Thoracic aorta (tissue), 2 donors: ENCODE results near the gene MEI1. TPM values are rescaled to one million over a fixed set of nuclear protein-coding genes. Genes with fewer than 3 reads are reported as not detected.
"Not testable (repeated sequence)": the region's sequence is repeated elsewhere in the genome, so short reads cannot be mapped to it uniquely, and the experiment has no call there.

Experiments
- ATAC-seq: fragments of 150-250 bp; one replicate; pipeline ENCODE4 v1.8.0; 2017; ENCODE audit warnings: low read depth; ENCODE audit not compliant: insufficient number of reproducible peaks, low FRiP score
- DNase-seq: peaks from one replicate; pipeline ENCODE4 v3.0.0-alpha.2; 2020; ENCODE audit warnings: low spot score
- H3K27ac ChIP-seq, 2 donors: fragments of 200-600 bp; sonication (generic); 1 replicate in 1 of 2; 2 replicates in 1 of 2; pipeline ENCODE4 v1.5.1; 2016; ENCODE audit warnings: mild to moderate bottlenecking in 2 of 2, moderate library complexity in 2 of 2
- H3K27me3 ChIP-seq: fragments of 200-600 bp; sonication (generic); replicated peaks from 2 replicates; pipeline ENCODE4 v1.6.0; 2016; ENCODE audit warnings: mild to moderate bottlenecking; ENCODE audit not compliant: insufficient read depth
- H3K36me3 ChIP-seq: fragments of 200-600 bp; sonication (generic); one replicate; pipeline ENCODE4 v1.5.1; 2016
- H3K4me1 ChIP-seq, 2 donors: fragments of 200-600 bp; sonication (generic); 1 replicate in 1 of 2; 2 replicates in 1 of 2; pipeline versions ENCODE4 v1.5.1 to v1.6.0; 2016; ENCODE audit warnings: low read depth in 2 of 2, mild to moderate bottlenecking in 1 of 2; ENCODE audit not compliant: control insufficient read depth in 1 of 2
- H3K4me3 ChIP-seq: fragments of 200-600 bp; sonication (generic); 2 replicates; pipeline ENCODE4 v1.5.1; 2016; ENCODE audit warnings: mild to moderate bottlenecking
- H3K9me3 ChIP-seq: fragments of 200-600 bp; sonication (generic); 2 replicates; pipeline ENCODE4 v1.5.1; 2016
- CTCF ChIP-seq: fragments of 200-600 bp; sonication (generic); IDR thresholded peaks from one replicate; pipeline ENCODE4 v1.5.1; 2019; ENCODE audit warnings: antibody characterized with exemption
- total RNA-seq, 2 donors: library from RNA; depleted of rRNA; stranded (reverse); fragments of >200 nt; gene quantifications; one replicate each; pipeline versions ENCODE4 v1.1.0 to v1.2.3, GENCODE V29; 2016

MEI1 gene
- total RNA-seq, 2 donors from 2014 or later, result 1.8 to 3.8 TPM

- DNase-seq (no peak), ATAC-seq (no peak)
- Histone ChIP-seq H3K4me3 (peak overlapping the region; percentile 96), H3K36me3 (peaks cover 2% of the 10 kb centered on the region), H3K27ac (peak overlapping the region; percentile 85 to 92), H3K4me1 (peaks cover 7 to 31% of the 10 kb centered on the region in 2 donors), H3K27me3 (no peaks in the 10 kb centered on the region), H3K9me3 (no peaks in the 10 kb centered on the region)
- TF ChIP-seq CTCF, result no peak
These were observed 132.7 kb downstream of the MEI1 start for GRCh38 chr22:41831828-41832552.

- H3K36me3 ChIP-seq, result peaks cover 2% of the 10 kb centered on the region
- DNase-seq (peak; percentile 99), ATAC-seq (peak; percentile 98)
- peak within 1 kb of the TSS; percentile 96 for H3K4me3 ChIP-seq
- no peak for TF ChIP-seq CTCF
- H3K27me3 ChIP-seq, result no peaks in the 10 kb centered on the region
- H3K9me3 ChIP-seq, result no peaks in the 10 kb centered on the region
- peaks cover 7 to 31% of the 10 kb centered on the region in 2 donors for H3K4me1 ChIP-seq
- H3K27ac ChIP-seq, result peak within 1 kb of the TSS; percentile 85 to 92
These were observed 133.5 kb downstream of the MEI1 start, which contains the start of gene SREBF2 for GRCh38 chr22:41832553-41833368. TSS of gene SREBF2 (plus strand) at chr22:41833105. CDS start at chr22:41833271, 166 bp downstream.

- no peak for ATAC-seq
- Histone ChIP-seq H3K36me3 (peaks cover 2% of the 10 kb centered on the region), H3K9me3 (no peaks in the 10 kb centered on the region), H3K27ac (peak overlapping the region; percentile 85 to 92), H3K27me3 (no peaks in the 10 kb centered on the region), H3K4me1 (peaks cover 7 to 31% of the 10 kb centered on the region in 2 donors), H3K4me3 (peak overlapping the region; percentile 96)
- no peak for DNase-seq
- TF ChIP-seq CTCF, result no peak
These were observed 134.2 kb downstream of the MEI1 start for GRCh38 chr22:41833369-41834004.

- Histone ChIP-seq H3K27me3 (no peaks in the 10 kb centered on the region), H3K9me3 (no peaks in the 10 kb centered on the region), H3K4me3 (peak overlapping the region; percentile 96), H3K27ac (peak overlapping the region; percentile 85 to 92), H3K4me1 (peaks cover 7 to 31% of the 10 kb centered on the region in 2 donors), H3K36me3 (peaks cover 2% of the 10 kb centered on the region)
- no peak for ATAC-seq
- DNase-seq, result no peak
- no peak for TF ChIP-seq CTCF
These were observed 135.0 kb downstream of the MEI1 start for GRCh38 chr22:41834005-41834944.

- peaks cover 7 to 31% of the 10 kb centered on the region in 2 donors for H3K4me1 ChIP-seq
- not testable (repeated sequence) for ATAC-seq
These were observed 136.2 kb downstream of the MEI1 start for GRCh38 chr22:41835462-41835861.

More at GRCh38 chr22:41835462-41835861, 136.2 kb downstream of the MEI1 start:
- H3K27me3 ChIP-seq, H3K4me3 ChIP-seq, H3K36me3 ChIP-seq, DNase-seq, H3K9me3 ChIP-seq, H3K27ac ChIP-seq: not testable (repeated sequence)
